Medulla oblongata (tissue), 1 donor: Measurements from ENCODE around the gene CDKL5.
"Not testable (repeated sequence)": the region's sequence is repeated elsewhere in the genome, so short reads cannot be mapped to it uniquely, and the experiment has no call there.

Experiments used
- DNase-seq: peaks from one replicate; pipeline ENCODE4 v3.0.0-alpha.2; 2015; ENCODE audit errors: extremely low spot score

The CDKL5 gene

DNA sequence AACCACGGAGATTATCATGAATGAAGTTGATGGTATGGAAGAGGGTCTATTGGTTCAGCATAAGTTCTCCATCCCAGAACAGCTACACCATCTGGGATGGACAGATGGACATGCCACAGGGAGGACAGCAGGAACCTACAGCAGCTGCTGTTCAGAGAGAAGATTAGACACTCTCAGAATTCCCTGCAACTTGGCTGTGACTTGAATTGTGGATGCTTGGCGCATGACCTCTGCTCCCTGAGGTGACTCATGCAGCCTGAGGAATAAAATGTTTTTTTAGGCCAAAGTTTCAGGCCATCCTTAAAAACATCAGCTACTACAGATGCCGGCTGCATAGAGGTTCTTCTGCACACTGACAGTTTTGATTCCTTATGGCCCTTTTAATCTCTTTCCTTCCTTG is 149.2 kb downstream of the CDKL5 start:
- no peak for DNase-seq

DNA sequence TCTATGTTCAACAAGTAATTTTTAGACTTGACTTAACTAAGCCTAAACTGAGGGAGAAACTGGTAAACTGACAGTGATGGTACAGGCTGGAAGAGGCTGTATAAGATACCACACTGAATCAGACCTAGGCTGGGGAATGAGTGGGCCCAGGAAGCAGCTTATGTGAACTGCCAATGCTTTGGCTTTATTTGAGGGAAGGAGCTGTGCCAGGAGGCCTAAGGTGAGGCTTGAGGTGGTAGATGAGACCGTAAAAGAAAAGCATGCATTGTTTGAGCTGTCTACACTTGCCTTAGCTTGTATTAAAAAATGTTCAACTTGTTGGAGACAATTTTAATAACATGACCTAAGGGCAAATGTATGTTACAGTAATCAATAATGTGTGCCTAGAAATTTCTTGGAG is 150.3 kb downstream of the CDKL5 start:
- no peak for DNase-seq

DNA sequence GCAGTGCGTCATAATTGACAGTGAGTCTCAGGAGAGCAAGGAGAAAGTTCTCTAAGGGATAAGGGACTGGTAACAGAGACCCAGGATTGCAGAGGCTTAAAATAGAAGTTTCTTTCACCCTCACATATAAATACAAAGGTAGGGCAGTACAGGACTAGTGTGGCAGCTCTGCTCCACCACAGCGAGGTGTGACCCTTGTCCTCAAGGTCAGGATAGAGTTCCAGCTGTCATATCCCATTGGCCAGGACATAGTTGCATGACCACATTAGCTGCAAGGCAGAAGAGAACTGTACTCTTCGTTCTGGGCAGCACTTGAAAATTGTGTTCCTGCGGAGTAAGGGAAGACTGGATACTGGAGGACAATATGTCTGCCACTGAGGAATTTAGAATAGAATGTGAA is 152.0 kb downstream of the CDKL5 start:
- DNase-seq, result no peak

DNA sequence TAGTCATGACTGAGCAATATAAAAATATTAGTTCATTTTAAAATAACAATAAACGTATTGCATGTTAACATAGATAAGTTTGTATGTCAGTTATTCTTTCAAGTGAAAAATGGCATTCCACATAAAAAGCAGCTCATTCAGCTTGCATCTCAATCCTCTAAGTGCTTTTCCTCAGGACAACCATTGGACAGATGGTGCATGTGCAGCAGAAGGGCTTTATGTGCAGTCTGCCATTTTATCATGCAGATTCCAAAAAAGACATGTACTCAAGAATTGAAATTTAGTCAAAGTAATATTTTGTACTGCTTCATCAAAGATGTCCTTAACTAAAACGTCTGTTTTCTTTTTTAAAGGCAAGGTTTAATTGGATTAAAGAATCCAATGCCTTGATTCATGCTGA is 153.1 kb downstream of the CDKL5 start:
- DNase-seq, result no peak

DNA sequence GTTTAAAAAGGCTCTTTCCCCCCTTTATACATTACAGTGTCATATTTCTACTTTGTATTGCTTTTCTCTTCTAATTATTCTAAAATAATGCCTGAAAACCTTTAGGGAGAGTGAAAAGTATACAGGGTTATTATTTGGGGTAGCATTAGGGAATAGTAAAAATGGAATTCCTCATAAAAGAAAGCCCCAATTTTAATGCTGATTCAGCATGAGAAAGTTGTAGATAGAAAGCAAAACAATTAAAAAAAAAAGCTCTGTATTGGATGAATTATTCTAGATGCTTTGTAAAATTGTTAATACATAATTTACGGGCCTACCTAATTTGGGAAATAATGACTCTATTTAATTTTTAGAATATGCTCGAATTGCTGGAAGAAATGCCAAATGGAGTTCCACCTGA is 154.1 kb downstream of the CDKL5 start:
- no peak for DNase-seq

DNA sequence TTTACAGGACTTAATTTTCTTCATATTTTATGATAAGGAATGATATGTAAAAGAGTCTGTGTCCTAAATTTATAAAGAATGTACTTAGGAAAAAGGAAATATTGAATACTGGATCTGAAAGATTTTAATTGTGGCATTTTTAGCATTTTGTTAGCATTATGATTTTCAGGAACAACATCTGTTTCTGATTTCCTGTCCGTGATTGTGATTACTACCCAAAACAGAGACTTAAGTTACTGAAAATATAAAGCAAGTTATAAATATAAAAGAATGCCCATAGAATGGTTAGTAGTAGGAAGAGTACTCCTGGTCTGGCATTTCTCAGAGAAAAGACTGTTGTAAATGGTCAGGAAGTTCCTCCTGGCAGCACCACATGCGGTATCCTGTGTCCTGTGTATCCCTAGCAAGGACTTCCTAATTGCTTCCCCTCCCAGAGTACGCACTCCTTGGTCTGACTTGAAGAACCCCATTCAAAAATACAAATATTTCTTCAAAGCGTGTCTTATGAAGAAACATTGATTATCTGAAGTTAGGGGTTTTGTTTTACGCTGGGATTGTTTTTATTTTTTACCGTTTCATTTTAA is 157.6 kb downstream of the CDKL5 start:
- DNase-seq, result no peak

DNA sequence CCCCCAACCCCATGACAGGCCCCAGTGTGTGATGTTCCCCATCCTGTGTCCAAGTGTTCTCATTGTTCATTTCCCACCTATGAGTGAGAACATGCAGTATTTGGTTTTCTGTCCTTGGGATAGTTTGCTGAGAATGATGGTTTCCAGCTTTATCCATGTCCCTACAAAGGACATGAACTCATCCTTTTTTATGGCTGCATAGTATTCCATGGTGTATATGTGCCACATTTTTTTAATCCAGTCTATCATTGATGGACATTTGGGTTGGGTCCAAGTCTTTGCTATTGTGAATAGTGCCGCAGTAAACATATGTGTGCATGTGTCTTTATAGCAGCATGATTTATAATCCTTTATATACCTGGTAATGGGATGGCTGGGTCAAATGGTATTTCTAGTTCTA is 163.9 kb downstream of the CDKL5 start:
- DNase-seq, result not testable (repeated sequence)

DNA sequence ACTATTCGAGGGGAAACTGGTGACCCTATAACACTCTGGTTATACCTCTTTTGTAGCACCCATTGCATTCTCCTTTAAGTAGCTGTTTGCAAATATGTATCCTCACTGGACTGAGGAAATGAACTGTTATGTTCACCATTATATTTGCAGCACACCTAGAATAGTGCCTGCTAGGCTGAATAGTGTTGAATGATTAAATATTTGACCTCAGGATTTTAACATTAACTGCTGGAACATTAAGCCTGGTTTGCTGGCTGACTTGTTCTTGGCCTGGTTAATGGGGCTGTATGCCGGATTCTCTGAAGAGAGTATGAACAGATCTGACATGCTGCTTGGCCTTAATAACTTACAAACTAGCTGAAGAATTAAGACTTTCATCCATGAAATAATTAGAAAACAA is 166.4 kb downstream of the CDKL5 start:
- DNase-seq, result no peak

DNA sequence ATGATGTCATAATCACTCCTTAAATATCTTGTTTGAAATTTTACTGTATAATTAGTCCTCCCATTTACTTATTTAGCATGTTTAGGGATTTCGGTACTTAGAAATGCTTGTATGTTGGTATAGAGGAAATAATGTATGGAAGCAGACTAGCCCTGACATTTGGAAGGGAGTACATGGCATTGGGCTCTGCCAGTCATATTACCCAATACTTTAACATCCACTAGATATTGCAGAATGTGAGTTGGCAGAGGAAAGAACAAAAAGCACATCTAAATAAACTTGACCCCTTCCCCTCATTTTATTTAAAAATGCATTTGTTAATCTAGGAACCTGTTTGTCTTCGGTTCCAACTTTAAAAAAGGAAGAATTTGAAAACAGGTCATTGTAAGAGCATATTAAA is 168.7 kb downstream of the CDKL5 start:
- DNase-seq, result no peak

DNA sequence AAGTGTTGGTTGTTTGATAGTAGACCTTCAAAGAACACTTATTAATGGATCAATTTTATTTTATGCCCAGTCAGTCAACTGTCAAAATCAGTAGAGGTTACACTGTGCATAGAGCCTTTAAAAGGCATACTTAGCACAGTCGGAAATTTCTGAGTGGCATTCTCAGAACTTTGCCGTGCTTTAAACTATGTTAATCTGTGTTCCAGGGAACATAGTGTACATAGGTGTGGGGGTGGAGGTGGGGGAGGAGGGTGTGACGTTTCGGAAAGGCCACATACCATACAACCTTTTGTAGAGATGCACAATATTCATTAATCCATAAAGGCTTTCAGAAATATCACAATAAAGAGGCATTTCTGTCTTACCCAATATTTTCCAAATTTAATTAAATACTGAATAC is 170.7 kb downstream of the CDKL5 start:
- DNase-seq, result no peak

DNA sequence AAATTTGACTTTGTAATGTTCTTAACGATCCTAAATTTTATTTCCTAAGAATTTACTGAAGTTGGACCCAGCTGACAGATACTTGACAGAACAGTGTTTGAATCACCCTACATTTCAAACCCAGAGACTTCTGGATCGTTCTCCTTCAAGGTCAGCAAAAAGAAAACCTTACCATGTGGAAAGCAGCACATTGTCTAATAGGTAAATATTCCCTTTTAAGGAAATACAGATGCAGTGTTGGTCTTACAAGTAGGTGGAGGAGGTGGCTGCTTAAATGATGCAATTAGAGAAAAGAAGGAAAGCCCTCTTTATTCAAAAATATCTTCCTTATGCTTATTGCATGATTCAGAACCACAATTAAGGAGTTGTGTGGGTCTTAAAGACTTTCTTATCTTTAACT is 173.0 kb downstream of the CDKL5 start:
- no peak for DNase-seq

DNA sequence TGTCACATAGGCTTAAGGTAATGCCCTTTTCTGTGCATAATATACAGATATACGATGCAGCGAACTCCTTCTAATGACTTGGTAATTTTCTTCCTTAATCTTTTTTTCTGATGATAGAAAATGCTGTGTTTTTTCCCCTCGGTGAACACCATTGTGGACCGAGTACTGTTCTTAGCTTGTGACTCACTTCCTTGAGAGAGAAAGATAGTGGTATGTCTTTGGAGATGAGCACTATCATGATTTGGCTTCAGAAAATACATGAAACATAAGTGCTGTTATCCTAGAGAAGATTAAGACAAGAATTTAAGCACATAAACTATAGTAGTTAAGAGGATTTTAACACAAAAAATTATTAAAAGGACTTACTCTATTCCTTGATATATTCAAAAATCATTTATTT is 182.6 kb downstream of the CDKL5 start:
- no peak for DNase-seq

DNA sequence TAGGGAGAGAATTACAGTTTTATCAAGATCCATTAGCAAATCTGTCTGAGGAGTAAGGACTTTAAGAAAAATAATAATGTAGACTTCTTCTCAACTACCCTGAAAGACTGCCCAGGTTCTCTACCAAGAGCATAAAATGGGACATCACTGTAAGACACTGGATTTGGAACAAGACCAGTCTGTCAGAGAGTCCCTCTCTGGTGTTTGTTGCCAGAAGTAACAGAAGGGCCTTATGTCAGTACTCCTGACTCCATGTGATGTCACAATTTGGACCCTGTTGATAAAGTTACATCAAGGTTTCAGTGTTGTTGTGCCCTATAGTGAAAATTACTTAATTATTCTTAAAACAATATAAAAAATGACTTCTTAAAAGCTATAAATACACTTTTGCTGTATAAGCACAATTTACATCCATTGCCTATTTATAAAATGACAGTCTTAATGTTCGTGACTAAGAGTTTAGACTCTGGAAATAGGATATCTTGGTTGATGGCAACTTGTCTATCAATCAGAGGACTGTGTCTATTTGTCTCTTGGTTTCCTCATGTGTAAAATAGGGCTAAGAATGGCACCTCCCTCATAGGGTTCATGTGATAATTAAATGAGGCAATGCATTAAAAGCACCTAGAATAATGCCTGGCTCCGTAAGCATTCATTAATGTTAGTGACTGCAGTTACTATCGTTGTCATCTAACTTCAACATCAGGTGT is 188.7 kb downstream of the CDKL5 start:
- DNase-seq, result no peak

DNA sequence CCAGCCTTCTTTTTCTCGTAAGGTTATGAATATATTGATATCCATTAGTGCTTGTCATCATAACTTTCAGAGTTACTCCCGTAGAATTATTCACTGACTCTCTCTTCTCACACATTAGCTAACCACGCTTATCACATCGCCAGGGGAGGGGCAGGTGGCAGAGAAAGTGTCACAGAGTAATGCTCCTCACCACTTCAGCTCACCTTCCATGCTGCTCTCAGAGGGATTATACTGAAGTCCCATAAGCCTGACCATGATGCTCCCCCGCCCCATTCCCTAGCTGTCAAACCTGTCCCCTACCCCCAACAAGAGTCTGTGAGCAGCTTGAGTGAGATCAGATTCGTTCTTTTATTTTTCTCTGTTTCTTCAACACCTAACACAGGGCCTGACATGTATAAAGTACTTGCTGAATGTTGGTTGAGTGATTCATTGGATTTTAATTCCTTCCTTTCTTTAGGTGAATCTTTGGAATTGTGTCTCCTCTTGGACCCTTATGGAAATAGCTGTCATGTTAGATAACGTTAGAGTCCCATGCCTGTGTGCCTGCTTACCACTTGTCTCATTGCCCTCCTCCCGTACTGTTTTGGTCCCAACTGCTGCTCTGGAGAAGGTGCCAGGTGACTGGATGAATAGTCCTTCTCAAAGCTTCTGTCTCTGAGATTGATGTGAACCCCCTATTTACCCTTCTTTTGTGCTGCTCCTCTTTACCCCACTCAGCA is 191.4 kb downstream of the CDKL5 start:
- DNase-seq, result no peak

DNA sequence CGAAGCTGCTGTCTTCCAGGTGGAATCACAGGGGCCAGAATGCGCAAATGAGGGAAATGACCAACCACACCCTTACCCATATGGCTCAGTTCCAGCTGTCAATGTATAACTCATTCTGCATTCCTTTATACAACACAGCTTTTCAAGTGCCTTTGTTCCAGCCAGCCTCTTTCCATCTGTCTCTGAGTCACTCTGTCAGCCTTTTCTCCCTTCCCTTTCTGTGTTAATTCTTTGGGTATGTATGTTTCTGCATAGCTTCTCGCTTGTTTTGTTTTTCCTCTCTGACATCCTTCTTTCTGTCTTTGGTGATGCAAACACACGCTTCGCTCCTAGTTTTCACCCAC is 192.0 kb downstream of the CDKL5 start:
- no peak for DNase-seq

DNA sequence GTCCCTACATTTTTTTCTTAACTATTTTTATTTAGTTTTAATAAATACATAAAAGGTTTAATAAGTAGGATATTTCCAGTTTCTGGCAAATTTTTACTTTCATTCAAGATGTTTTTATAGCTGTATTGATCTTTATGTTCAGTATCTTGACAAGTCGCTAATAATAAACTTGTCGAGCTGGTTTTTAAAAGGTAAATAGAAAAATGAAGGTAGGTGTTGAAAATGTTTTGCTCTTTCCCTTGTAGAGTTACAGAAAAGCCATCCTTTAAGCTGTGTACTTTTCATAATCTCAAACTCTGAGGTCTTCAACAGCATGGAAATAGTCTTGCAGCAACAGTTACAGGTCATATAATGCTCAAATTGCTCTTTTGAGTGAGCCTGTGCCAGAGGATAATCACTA is 193.9 kb downstream of the CDKL5 start:
- DNase-seq, result no peak

DNA sequence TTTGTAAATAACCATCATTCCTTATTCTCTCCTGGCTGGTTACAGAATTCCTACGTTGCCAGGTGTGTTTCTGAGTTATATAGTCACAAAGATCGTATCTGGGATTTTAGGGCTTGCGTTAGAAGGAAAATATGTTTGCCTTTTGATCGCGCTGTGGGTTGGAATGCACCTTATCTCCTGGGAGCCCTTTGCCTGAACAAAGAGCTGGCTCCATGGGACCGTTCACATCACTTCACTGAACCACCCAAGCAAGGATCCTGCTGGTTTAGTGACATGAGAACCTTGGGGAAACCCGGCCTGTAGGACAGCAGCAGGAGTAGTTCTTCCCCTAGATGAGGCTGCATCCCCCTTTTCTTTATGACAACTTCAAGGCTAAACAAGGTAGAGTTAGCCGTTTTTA is 194.9 kb downstream of the CDKL5 start:
- DNase-seq, result no peak

DNA sequence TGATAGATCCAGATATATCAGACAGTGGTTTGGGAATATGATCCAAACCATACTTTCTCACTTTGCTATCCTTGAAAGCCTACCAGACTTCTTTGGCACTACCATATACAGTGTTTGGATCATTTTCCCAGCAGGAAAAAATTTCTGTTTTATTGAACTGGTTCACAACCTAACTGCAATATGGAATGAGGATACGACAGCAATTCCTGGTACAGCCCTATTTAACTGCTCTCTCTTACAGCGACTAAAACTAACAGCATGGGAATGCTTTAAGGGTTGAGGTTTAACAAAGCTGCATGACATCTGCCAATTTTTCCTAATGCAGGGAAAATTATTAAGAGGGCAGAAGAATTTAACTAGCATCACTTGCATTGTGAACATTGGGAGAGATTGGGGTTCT is 199.2 kb downstream of the CDKL5 start:
- no peak for DNase-seq

DNA sequence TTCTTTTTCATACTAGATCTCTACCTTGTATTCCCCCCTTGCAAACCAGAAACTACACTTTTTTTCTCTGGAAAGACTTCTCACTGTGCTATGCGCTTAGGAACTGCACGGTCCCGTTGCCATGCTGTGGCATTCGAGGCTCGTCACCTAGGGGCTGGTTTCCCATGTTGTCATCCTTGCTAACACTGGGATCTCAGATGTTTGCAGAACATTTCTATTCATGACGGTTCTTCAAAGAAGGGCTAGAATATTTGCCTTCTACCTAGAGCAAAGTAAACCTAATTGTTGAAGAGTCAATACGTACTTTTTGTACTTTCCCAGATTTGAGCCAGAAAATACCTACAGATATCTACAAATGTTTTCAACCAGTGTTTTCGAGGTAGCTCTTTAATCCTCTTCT is 205.5 kb downstream of the CDKL5 start:
- no peak for DNase-seq

DNA sequence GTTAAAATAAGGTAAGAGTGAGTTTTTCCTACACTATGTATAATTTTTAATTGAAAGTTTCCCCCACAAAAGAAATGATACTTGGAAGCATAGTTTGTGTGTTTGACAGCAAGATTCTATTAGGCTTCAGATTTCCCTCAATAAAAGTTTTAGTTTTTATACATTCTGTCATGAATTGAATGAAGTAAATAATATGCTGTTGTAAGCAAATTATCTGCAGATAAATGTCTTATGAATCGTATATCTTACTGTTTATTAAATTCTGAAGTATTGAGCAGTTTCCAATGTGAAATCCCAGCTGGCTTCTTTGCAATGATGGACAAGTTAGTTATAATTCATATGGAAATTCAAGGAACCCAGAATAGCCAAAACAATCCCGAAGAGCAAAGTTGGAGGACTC is 213.0 kb downstream of the CDKL5 start:
- DNase-seq, result no peak

DNA sequence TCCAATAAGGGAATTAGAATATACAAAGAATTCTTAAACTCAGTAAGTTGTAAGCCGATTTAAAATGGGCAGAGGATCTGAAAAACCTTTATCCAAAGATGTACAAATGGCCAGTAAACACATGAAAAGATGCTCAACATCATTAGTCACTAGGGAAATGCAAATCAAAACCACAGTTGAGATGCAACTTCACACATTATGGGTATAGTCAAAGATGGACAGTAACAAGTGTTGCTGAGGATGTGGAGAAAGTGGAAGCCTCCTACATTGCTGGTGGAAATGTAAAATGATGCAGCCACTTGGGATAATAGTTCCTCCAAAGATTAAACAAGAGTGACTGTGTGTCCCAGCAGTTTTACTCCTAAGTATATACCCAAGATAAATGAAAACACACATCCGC is 213.9 kb downstream of the CDKL5 start:
- DNase-seq, result no peak

DNA sequence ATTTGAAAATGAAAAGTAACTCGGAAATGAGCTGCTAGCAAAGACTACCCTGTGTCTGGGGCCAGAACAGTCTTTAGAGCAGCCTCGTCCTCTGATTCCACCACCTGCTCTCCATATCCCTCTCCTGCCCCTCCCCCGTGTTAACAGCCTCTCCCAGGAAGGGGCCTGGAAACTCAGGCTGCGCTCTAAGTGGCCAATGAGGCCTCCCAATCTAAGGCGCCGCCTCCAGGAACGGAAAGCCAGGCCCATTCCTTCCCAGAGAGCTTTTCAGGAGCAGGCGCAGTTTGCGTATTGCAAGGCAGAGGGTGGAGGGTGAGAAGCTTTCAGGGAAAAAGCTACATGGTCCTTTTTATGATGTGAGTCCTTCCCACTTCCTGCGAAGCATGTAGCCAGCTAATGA is 215.3 kb downstream of the CDKL5 start:
- DNase-seq, result no peak

DNA sequence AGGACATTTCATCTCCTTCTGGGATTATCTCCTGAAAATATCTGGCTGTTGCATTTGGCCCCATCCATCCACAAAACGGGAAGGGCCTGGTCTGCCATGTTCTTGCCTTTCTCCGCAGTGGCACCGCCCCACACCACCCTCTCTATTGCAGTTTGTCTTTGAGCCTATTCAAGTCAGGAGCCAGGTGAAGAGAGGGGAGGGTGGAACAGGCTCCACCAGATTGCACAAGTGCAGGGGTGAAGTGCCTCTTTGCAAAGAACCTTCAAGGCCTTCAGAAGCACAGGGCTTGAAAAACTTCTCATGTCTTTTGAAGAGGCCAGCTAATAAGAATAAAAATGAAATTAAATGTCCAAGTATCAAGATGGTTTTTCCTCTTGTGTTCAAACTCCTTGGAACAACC is 217.8 kb downstream of the CDKL5 start:
- DNase-seq, result no peak

DNA sequence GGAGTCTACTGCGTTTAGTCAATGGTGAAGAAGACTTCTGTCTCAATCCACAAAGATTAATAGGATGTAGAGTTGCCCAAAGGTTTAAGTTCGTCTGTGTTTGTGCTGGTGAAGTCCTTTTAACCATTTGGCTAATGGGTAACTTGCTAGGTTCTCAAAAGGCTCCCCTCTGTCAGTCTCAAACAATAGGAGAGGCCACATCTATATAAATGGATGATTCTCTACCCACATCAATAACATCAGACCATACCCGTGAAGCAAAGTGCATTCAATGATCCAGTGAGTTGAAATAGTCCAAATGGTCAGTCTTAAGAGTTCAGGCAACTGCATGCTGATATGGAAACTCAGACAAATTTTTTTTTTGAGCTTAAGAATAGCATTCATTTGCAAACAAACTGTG is 218.4 kb downstream of the CDKL5 start:
- DNase-seq, result no peak
